MG63 (cell line): ENCODE measurements around the gene PTPN20. TPM values are rescaled to one million over a fixed set of nuclear protein-coding genes. Genes with fewer than 3 reads are reported as not detected.
"Not testable (repeated sequence)": the region's sequence is repeated elsewhere in the genome, so short reads cannot be mapped to it uniquely, and the experiment has no call there.

Source experiments
- DNase-seq: peaks from one replicate; pipeline ENCODE4 v3.0.0-alpha.2; 2020
- H3K27me3 ChIP-seq: fragments of 250-450 bp; sonication (Bioruptor Pico); 2 replicates; pipeline ENCODE4 v1.5.1; 2020; ENCODE audit warnings: mild to moderate bottlenecking, moderate library complexity
- H3K36me3 ChIP-seq: fragments of 250-450 bp; sonication (Bioruptor Pico); 2 replicates; pipeline ENCODE4 v1.5.1; 2020; ENCODE audit warnings: mild to moderate bottlenecking, moderate library complexity
- H3K4me3 ChIP-seq: fragments of 250-450 bp; sonication (Bioruptor Pico); 2 replicates; pipeline ENCODE4 v1.5.1; 2020; ENCODE audit warnings: mild to moderate bottlenecking, moderate library complexity
- H3K9me3 ChIP-seq: fragments of 250-450 bp; sonication (Bioruptor Pico); 2 replicates; pipeline ENCODE4 v1.5.1; 2020; ENCODE audit warnings: mild to moderate bottlenecking, moderate library complexity
- total RNA-seq: library from RNA; depleted of rRNA; stranded (reverse); fragments of >200 nt; shearing (Covaris generic); gene quantifications from 2 replicates; pipeline ENCODE4 v1.2.3, GENCODE V29; 2014; ENCODE audit warnings: low replicate concordance

Gene PTPN20
- total RNA-seq, 1 experiment from 2014 or later, result not detected

DNA sequence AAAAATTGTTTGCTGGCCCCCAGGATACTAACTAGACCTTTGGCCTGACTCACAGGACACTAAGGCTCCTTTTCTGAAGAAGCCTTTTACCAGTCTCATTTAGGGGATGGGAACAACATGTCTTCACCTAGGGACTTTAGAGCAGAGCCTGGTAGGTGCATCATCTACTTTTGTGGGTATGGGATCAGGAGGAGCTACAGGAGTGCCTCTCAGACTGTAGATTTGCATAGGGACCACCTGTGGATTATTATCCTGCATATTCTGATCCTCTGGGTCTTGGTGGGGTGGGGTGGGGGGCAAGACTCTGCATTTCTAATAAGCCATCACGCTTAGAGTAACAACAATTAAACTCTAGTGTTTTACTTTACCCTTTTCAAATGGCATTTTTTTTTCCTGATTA is 21.2 kb downstream of the PTPN20 start:
- not testable (repeated sequence) for H3K4me3 ChIP-seq, H3K9me3 ChIP-seq, DNase-seq, H3K27me3 ChIP-seq, H3K36me3 ChIP-seq

DNA sequence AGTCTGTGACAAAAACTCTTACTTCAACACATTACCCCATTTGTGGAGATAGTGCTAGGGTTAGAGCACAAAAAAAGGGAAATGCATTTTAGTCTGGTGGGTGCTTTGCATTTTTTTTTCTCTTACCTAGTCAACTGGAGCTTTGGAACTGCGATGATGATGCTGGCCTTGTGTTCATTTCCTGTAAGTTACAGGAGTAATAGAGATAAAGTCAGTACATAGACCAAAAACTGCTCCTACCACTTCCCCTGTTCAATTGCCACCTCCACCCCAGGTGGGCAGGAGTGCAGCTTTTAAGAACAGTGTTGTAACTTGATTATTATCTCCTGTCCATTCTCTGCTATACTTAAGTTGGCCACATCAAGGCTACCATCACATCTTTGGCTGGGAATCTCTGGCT is 29.9 kb downstream of the PTPN20 start:
- H3K4me3 ChIP-seq, DNase-seq, H3K36me3 ChIP-seq, H3K27me3 ChIP-seq, H3K9me3 ChIP-seq: not testable (repeated sequence)

DNA sequence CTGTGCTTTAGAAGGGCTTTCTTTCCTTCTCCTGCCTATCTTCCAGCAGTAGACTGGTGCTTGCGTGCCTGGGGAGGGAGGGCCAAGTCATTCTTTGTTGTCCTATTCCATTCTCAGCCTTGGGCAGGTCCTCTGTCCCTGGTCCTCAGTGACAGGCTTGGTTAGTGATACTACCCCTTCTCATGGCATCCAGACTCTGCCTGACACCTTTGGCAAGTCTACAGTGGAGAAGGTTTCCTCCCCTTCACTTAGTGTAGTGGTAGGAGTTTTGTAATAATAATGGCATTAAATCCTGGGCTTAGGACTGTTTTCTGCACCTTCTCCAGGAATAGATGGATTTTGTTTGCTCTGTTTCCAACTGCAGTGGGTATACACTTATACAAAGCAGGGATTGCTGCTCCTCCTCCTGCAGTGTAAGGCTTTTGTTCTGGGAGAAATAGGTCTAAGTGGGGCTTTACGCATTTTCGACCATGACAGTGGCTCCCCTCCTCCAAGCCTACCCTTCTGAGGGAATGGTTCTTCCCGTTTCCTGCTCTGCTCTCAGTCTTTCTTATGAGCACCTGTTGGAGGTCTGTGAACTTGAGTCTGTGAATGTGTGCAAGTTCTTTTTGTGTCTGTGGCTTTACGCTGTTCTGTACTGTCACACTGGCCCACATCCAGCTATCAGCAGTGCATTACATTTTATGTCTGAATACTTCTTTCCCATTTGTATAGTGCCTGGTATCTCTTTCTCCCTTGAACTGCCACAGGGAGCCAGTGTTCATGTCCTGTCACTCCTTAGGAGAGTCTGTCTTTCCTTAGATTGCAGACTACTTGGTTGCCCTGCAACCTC is 37.7 kb downstream of the PTPN20 start:
- DNase-seq, H3K4me3 ChIP-seq: not testable (repeated sequence)

DNA sequence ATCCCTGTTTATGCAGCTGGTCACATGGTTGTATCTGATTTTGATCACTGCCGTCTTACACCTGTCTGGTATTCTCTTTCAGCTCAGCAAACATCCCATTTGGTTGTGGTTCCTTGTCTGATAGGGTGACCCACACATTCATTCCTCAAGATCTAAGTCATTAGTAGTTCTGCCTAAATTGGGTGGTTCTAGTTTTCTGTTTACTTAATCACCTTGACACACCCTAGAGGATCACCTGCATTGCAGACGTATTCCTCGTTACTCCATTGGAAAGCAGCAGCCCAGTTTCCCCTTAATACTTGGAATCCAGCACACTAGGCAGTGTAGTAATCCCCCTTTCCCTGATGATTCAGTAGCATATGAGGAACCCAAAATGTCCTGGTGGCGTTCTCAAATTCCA is 41.3 kb downstream of the PTPN20 start:
- DNase-seq, H3K27me3 ChIP-seq, H3K36me3 ChIP-seq, H3K4me3 ChIP-seq, H3K9me3 ChIP-seq: not testable (repeated sequence)

More for the DNA sequence above, 37.7 kb downstream of the PTPN20 start:
- H3K36me3 ChIP-seq, H3K9me3 ChIP-seq, H3K27me3 ChIP-seq: not testable (repeated sequence)

DNA sequence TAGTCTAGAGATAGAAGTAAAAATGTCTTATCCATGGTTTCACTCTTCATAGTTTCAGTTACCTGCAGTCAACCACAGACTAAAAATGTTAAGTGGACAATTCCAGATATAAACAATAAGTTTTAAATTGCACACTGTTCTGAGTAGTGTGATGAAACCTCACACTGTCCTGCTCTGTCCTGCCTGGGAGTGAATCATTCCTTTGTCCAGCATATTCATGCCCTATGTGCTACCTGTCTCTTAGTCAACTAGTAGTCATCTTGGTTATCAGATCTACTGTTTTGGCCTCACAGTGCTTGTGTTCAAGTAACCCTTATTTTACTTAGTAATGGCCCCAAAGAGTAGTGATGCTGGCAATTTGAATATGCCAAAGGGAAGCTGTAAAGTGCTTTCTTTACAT is 49.5 kb downstream of the PTPN20 start:
- not testable (repeated sequence) for H3K27me3 ChIP-seq, H3K4me3 ChIP-seq, H3K9me3 ChIP-seq, H3K36me3 ChIP-seq, DNase-seq

DNA sequence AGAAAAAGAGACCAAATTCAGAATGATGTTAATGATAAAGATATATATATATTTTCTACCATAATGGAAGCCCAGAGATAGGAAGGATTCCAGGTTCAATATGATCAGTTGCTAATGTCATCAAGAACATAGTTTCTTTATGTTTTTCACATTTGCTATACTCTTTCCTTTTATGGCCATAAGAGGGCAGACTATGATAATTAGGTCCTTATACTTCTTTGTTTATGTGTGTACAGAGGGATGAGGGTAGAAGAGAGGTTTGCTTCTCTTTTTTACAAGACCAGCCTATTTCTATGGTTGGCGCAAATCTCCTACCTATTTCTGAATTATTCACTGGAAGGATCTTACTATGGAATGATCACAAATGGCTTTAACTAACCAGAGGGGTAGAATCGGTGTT is 52.1 kb downstream of the PTPN20 start:
- H3K36me3 ChIP-seq, H3K27me3 ChIP-seq, H3K4me3 ChIP-seq, DNase-seq, H3K9me3 ChIP-seq: not testable (repeated sequence)

DNA sequence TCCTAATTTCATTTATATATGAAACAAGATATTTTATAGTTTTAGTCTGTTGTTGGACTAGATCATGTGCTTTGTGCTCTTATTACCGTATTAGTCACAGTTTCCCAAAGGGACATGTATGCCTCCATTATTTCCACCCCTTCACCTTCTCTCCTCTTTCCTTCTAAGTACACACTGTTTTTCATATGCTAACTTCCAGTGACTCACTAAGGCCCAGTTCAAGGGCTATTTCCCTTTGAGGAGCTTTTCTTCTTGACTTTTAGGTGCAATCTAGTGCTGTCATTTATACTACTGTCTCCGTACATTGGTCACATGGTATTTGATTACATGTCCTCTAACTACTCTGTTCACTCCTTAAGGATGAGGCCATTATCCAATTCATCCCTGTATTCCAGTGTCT is 55.8 kb downstream of the PTPN20 start:
- H3K36me3 ChIP-seq, H3K9me3 ChIP-seq, H3K27me3 ChIP-seq, DNase-seq, H3K4me3 ChIP-seq: not testable (repeated sequence)

DNA sequence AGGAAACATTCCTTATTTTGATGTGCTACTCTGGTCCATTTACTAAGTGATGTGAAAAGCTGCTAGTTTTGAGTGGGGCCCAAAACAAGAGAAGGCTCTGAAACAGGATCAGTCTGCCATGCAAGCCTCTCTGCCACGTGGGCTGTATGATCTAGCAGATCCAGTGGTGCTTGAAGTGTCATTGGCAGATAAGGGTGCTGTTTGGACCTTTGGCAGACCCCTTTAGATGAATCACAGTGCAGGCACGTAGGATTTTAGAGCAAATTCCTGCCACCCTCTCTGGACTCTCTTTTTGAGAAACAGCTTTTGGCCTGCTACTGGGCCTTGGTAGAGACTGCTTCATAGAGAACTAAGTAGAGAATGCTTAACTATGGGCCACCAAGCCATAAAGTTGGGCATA is 69.0 kb downstream of the PTPN20 start:
- H3K9me3 ChIP-seq, DNase-seq, H3K27me3 ChIP-seq, H3K4me3 ChIP-seq, H3K36me3 ChIP-seq: not testable (repeated sequence)

DNA sequence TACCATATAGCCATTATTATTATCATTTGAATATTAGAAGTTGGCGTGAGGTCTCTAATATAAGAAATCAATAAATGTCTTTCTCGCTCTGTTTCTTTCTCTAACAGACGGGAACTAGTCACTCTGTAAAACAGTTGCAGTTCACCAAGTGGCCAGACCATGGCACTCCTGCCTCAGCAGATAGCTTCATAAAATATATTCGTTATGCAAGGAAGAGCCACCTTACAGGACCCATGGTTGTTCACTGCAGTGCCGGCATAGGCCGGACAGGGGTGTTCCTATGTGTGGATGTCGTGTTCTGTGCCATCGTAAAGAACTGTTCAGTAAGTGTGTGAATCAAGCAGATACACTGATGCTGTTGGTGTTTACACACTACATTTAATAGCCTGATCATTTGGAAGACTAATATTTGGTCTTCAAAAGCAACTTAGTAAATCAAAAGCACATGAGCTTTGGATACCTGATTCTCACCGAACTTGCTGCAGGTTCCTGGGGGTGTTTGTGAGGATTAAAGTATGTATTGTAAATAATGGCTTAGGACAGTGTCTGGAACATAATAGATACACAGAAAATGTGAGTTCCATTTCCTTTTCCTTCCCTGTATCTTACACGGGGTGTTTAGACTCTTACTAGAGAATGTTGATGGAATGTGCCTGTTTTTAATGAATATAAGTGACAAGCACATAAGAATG is 76.2 kb downstream of the PTPN20 start:
- H3K36me3 ChIP-seq, H3K27me3 ChIP-seq, DNase-seq, H3K4me3 ChIP-seq, H3K9me3 ChIP-seq: not testable (repeated sequence)

DNA sequence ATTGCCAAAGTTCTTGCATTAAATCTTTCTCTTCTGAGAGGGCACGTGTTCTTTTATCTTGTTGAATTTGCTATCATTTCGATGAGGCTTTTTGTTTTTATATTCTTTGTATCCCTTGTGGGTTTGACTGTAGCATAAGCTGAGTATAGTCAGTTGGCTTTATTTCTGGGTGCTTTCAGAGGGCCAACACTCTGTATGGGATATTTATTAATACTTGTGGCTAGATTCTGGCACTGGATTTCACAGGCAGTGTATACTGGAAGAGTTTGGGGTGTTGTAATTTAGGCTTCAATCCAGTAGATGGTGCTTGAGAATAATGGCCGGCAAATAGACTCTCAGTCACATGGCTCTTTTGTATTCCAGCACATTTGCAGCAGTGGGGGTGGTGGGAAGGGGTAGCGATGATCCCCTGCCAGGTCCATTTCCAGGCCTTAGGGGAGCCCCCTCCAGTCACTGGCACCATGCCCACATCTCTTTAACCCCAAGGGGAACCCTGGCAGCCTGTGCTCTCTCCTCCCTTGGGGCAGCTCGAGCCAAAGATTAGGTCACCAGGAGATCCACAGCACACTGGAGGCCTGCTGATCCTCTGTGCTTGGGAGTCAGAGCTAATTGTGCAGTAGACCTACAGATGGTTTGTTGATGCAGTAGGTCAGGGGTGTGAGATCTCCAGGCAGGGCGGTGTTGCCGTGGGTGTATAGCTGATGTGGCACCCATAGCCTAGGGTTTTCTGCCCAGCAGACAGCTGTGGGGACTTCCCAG is 81.8 kb downstream of the PTPN20 start:
- H3K4me3 ChIP-seq, result no peak overlapping the region
- H3K36me3 ChIP-seq, result no peaks in the 10 kb centered on the region
- H3K27me3 ChIP-seq, result no peaks in the 10 kb centered on the region
- no peaks in the 10 kb centered on the region for H3K9me3 ChIP-seq
- peak; percentile 91 for DNase-seq

DNA sequence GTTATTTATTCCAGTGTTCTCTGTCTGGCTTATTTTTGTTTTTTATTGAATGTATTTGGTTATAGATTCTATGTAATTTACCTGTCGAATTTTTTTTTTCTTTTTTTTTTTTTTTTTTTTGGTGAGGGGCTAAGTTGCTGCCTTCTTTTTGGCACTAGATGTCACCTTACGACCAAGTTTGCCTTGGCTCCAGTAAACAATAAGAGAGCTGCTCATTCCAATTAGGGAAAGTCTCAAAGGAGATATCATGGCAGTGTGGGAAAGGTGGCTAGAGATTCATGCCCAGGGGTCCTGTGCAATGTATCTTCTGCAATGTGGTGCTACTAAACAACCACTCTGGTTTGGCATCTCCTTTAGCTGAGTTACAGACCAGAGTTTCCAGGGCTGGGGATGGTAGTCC is 84.0 kb downstream of the PTPN20 start:
- DNase-seq, result no peak
- Histone ChIP-seq H3K36me3 (no peaks in the 10 kb centered on the region), H3K27me3 (no peaks in the 10 kb centered on the region), H3K4me3 (no peak overlapping the region), H3K9me3 (no peaks in the 10 kb centered on the region)

DNA sequence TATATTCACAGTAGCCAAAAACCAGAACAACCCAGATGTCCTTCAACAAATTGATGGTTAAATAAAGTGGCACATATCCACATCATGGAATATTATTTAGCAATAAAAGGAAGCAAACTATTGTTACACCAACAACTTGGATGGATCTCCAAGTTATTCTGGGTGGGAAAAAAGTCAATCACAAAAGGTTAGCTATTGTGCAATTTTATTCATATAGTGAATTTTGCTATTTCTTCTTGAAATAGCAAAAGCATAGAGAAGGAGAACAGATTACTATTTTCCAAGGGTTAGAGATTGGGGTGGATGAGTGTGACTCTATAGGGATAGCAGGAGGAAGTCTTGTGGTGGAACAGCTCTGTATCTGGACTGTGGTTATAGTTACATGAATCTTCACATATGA is 87.0 kb downstream of the PTPN20 start:
- H3K4me3 ChIP-seq, result no peak overlapping the region
- no peaks in the 10 kb centered on the region for H3K9me3 ChIP-seq
- H3K36me3 ChIP-seq, result no peaks in the 10 kb centered on the region
- DNase-seq, result no peak
- H3K27me3 ChIP-seq, result no peaks in the 10 kb centered on the region

DNA sequence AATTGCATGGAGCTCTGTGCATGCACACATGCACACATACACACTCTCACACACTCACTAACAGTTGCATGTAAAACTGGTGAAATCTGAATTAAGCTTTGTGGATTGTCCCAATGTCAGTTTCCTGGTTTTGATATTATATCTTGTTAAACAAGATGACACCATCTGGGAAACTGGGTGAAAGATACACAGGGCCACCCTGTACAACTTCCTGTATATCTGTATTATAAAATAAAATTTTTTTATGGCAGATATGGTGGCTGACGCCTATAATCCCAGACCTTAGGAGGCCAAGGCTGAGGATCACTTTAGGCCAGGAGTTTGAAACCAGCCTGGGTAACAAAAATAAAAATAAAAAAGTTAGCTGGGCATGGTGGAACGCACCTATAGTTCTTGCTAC is 87.4 kb downstream of the PTPN20 start:
- no peak for DNase-seq
- Histone ChIP-seq H3K4me3 (no peak overlapping the region), H3K9me3 (no peaks in the 10 kb centered on the region), H3K36me3 (no peaks in the 10 kb centered on the region), H3K27me3 (no peaks in the 10 kb centered on the region)

DNA sequence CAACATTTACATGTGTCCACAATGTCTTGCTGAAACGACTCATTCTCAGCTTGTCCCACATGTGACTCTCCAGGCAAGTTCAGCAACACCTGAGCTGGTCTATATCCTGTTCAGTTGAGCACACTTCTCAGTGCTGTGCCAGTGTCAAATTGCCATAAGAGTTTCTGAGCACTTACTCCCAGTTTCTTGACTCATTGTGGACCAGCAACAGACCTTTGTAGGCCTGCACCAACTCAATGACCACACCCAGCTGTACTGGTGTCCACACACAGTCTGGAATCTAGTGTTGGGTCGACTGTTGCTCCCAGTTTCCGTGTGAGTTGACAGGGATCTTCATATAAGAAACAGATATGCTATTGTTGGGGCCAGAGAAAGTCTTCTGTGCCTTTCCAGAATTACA is 88.0 kb downstream of the PTPN20 start:
- no peaks in the 10 kb centered on the region for H3K27me3 ChIP-seq
- no peak for DNase-seq
- no peaks in the 10 kb centered on the region for H3K9me3 ChIP-seq
- no peaks in the 10 kb centered on the region for H3K36me3 ChIP-seq
- H3K4me3 ChIP-seq, result no peak overlapping the region

DNA sequence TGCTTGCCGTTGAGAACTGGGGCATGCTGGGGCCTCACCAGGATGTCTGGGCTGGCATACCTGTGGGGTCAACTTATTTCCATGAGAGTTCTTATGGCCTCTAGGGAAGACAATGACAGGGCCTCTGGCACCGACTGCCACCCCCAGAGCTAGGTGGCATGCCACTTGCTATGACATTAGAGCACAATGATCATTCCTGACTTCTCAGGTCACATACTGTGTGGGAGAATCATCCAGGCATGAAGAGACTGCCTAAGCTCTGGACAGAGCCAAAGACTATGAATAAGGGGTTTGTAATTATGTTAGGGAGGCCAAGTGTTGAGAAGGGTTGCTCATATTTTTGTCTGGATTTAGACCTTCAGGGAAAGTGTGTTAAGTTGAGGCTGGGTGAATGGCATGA is 97.5 kb downstream of the PTPN20 start:
- no peaks in the 10 kb centered on the region for H3K27me3 ChIP-seq
- H3K36me3 ChIP-seq, result no peaks in the 10 kb centered on the region
- DNase-seq, result no peak
- no peak overlapping the region for H3K4me3 ChIP-seq
- H3K9me3 ChIP-seq, result no peaks in the 10 kb centered on the region

DNA sequence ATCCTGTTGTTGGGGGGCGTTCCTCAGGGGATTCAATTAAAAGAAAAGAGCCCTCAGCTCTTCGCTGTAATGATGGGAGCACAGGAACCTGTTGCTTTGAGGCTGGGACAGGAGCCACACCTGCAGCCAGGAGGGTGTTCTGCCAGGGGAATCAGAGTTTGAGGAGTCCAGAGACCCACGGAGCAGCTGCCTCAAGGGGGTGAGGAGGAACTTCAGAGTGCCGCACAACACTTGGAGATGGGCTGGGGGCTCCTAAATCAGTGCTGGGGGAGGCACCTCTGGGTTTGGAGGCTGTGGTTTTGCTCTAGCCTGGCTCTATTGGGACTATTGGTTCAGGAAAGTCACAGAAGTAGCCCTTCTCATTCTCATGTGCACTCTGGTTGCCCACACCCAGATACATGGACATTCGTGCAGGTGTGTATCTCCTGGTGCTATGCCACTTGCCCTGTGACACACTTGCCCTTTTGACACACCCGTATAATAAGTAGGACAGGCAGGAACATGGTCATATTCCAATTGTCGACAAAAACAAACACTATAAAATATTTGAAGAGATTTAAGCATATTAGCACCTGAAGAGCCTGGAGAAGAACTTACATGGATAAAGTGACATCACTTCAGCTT is 98.1 kb downstream of the PTPN20 start:
- no peak for DNase-seq
- Histone ChIP-seq H3K4me3 (no peak overlapping the region), H3K36me3 (no peaks in the 10 kb centered on the region), H3K9me3 (no peaks in the 10 kb centered on the region), H3K27me3 (no peaks in the 10 kb centered on the region)

DNA sequence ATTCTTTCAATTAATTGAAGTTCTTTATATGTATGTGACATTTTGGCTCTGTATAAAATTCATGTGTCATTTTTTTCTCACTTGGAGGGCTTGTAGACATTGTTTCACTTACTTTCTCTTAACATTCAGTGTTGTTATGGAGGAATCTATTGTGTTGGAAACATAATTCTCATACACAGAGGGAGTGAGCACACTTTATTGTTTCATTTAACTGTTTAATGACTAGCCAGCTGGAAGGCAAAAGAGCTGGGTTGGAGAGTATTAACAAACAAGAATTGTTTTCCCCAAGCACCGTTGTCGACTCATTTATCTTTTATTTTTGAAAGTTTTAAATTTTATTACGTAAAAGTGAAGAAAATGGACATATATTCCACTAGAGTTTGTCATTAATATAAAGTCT is 98.8 kb downstream of the PTPN20 start:
- no peak for DNase-seq
- Histone ChIP-seq H3K27me3 (no peaks in the 10 kb centered on the region), H3K36me3 (no peaks in the 10 kb centered on the region), H3K4me3 (no peak overlapping the region), H3K9me3 (no peaks in the 10 kb centered on the region)
